Bronchial epithelial cell (primary cell): Measurements from ENCODE around the gene LATS2. TPM values are rescaled to one million over a fixed set of nuclear protein-coding genes. Genes with fewer than 3 reads are reported as not detected.

Source experiments
- DNase-seq: peaks from one replicate; pipeline ENCODE4 v3.0.0-alpha.2; 2010; ENCODE audit warnings: low read depth
- FAIRE-seq: peaks from 2 replicates; lab custom pipeline; 2011; peaks lifted over from hg19 to GRCh38; lab: Jason Lieb, UNC
- H3K27me3 ChIP-seq: 2 replicates; pipeline ENCODE4 v1.5.1; 2011; ENCODE audit warnings: low read length; ENCODE audit not compliant: control insufficient read depth, insufficient read depth
- H3K36me3 ChIP-seq: 2 replicates; pipeline ENCODE4 v1.5.1; 2011; ENCODE audit warnings: low read length; ENCODE audit not compliant: control insufficient read depth, insufficient read depth
- H3K4me3 ChIP-seq: 2 replicates; pipeline ENCODE4 v1.5.1; 2011; ENCODE audit warnings: mild to moderate bottlenecking, low read depth, low read length, control low read depth
- total RNA-seq: library from RNA; depleted of rRNA; stranded (reverse); fragments of >200 nt; gene quantifications from 2 replicates; pipeline ENCODE4 v1.2.1, GENCODE V29; 2014
- TF ChIP-seq, protein P1 (sequence below): IDR thresholded peaks from 2 replicates; pipeline ENCODE4 v1.5.1; 2011; ENCODE audit warnings: mild to moderate bottlenecking, moderate library complexity, low read length, control low read depth, inconsistent platforms; ENCODE audit not compliant: insufficient read depth, severe bottlenecking

The LATS2 gene
- total RNA-seq, 1 donor from 2014 or later: 5.3 TPM

GRCh38 chr13:20998649-20999415 is 62.6 kb downstream of the LATS2 start:
- no peaks in the 10 kb centered on the region for H3K27me3 ChIP-seq
- DNase-seq (no peak), FAIRE-seq (no peak)
- TF ChIP-seq, protein P1, sequence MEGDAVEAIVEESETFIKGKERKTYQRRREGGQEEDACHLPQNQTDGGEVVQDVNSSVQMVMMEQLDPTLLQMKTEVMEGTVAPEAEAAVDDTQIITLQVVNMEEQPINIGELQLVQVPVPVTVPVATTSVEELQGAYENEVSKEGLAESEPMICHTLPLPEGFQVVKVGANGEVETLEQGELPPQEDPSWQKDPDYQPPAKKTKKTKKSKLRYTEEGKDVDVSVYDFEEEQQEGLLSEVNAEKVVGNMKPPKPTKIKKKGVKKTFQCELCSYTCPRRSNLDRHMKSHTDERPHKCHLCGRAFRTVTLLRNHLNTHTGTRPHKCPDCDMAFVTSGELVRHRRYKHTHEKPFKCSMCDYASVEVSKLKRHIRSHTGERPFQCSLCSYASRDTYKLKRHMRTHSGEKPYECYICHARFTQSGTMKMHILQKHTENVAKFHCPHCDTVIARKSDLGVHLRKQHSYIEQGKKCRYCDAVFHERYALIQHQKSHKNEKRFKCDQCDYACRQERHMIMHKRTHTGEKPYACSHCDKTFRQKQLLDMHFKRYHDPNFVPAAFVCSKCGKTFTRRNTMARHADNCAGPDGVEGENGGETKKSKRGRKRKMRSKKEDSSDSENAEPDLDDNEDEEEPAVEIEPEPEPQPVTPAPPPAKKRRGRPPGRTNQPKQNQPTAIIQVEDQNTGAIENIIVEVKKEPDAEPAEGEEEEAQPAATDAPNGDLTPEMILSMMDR: no peak
- H3K36me3 ChIP-seq: peaks cover 1% of the 10 kb centered on the region
- H3K4me3 ChIP-seq: no peak overlapping the region

GRCh38 chr13:20997301-20998161 is 63.9 kb downstream of the LATS2 start:
- DNase-seq (no peak), FAIRE-seq (no peak)
- H3K4me3 ChIP-seq: no peak overlapping the region
- H3K36me3 ChIP-seq: peaks cover 1% of the 10 kb centered on the region
- TF ChIP-seq, protein P1: no peak
- no peaks in the 10 kb centered on the region for H3K27me3 ChIP-seq

GRCh38 chr13:20995245-20995838 is 66.0 kb downstream of the LATS2 start:
- H3K27me3 ChIP-seq: no peaks in the 10 kb centered on the region
- peaks cover 8% of the 10 kb centered on the region for H3K36me3 ChIP-seq
- DNase-seq: peak; percentile 41
- TF ChIP-seq, protein P1: no peak
- H3K4me3 ChIP-seq: no peak overlapping the region
- no peak for FAIRE-seq

- no peak for FAIRE-seq
- TF ChIP-seq, protein P1: no peak
Observed at GRCh38 chr13:20994441-20994821, 67.0 kb downstream of the LATS2 start.

GRCh38 chr13:20993661-20994440 is 67.5 kb downstream of the LATS2 start:
- H3K4me3 ChIP-seq: no peak overlapping the region
- H3K27me3 ChIP-seq: no peaks in the 10 kb centered on the region
- FAIRE-seq (peak; percentile 81), DNase-seq (peak; percentile 50)
- TF ChIP-seq, protein P1: no peak
- H3K36me3 ChIP-seq: peaks cover 9% of the 10 kb centered on the region

More at GRCh38 chr13:20994441-20994821, 67.0 kb downstream of the LATS2 start:
- no peak for DNase-seq
- no peak overlapping the region for H3K4me3 ChIP-seq
- H3K27me3 ChIP-seq: no peaks in the 10 kb centered on the region
- peaks cover 8% of the 10 kb centered on the region for H3K36me3 ChIP-seq
